HG03457 (cell line): ENCODE data around the gene RREB1.

ENCODE experiments used
- ATAC-seq: cut with Tn5 transposase; IDR thresholded peaks from one replicate; pipeline ENCODE4 v1.9.1; 2021; ENCODE audit warnings: moderate number of reproducible peaks; ENCODE audit not compliant: unreplicated experiment

Gene RREB1

GRCh38 chr6:7282097-7282906 lies 174.5 kb downstream of the RREB1 start:
- ATAC-seq, result no peak

GRCh38 chr6:7283676-7284075 lies 175.9 kb downstream of the RREB1 start:
- ATAC-seq, result no peak

GRCh38 chr6:7285416-7285815 lies 177.7 kb downstream of the RREB1 start:
- ATAC-seq, result no peak

- ATAC-seq, result no peak
Measured at GRCh38 chr6:7290079-7290478, 182.3 kb downstream of the RREB1 start.

- ATAC-seq, result no peak
Measured at GRCh38 chr6:7292596-7293255, 185.0 kb downstream of the RREB1 start.

GRCh38 chr6:7295916-7296315 lies 188.2 kb downstream of the RREB1 start:
- no peak for ATAC-seq

GRCh38 chr6:7296602-7297001 lies 188.8 kb downstream of the RREB1 start:
- no peak for ATAC-seq

GRCh38 chr6:7298113-7298512 lies 190.4 kb downstream of the RREB1 start:
- no peak for ATAC-seq

- no peak for ATAC-seq
Measured at GRCh38 chr6:7300926-7301325, 193.2 kb downstream of the RREB1 start.
